Neural cell (in vitro differentiated cells): ENCODE data around the gene IGIP. TPM values are rescaled to one million over a fixed set of nuclear protein-coding genes. Genes with fewer than 3 reads are reported as not detected.

Experiments
- H2AFZ ChIP-seq: fragments of 200-600, 300-800 bp; sonication (generic), shearing (Covaris generic); 2 replicates; pipeline ENCODE4 v1.6.0; 2014; ENCODE audit warnings: low read depth, mild to moderate bottlenecking, antibody characterized with exemption, low read length, moderate library complexity
- H3F3A ChIP-seq: fragments of 200-600 bp; shearing (Covaris generic); 2 replicates; pipeline ENCODE4 v1.6.1; 2016; ENCODE audit warnings: mild to moderate bottlenecking, moderate library complexity, mixed read lengths, antibody characterized with exemption, low read length; ENCODE audit not compliant: insufficient read depth, poor library complexity, severe bottlenecking
- H3K27ac ChIP-seq: fragments of 200-600, 300-800 bp; sonication (generic), shearing (Covaris generic); 2 replicates; pipeline ENCODE4 v1.5.1; 2014; ENCODE audit warnings: mild to moderate bottlenecking, low read length, moderate library complexity
- H3K27me3 ChIP-seq: fragments of 300-800, 200-600 bp; sonication (generic), shearing (Covaris generic); 2 replicates; pipeline ENCODE4 v1.6.0; 2014; ENCODE audit warnings: mild to moderate bottlenecking, low read depth, low read length, moderate library complexity; ENCODE audit not compliant: insufficient read depth
- H3K36me3 ChIP-seq: fragments of 300-800, 200-600 bp; sonication (generic), shearing (Covaris generic); 2 replicates; pipeline ENCODE4 v1.5.1; 2014; ENCODE audit warnings: mild to moderate bottlenecking, antibody characterized with exemption, low read length, moderate library complexity; ENCODE audit not compliant: insufficient read depth
- H3K4me2 ChIP-seq: fragments of 300-800, 200-600 bp; sonication (generic), shearing (Covaris generic); 2 replicates; pipeline ENCODE4 v1.6.0; 2014; ENCODE audit warnings: mild to moderate bottlenecking, low read length
- H3K4me3 ChIP-seq: fragments of 300-800, 200-600 bp; sonication (generic), shearing (Covaris generic); 2 replicates; pipeline ENCODE4 v1.5.1; 2014; ENCODE audit warnings: mild to moderate bottlenecking, low read length, moderate library complexity
- H3K79me2 ChIP-seq: fragments of 200-600 bp; shearing (Covaris generic); replicated peaks from 2 replicates; pipeline ENCODE4 v1.6.0; 2014; ENCODE audit warnings: mild to moderate bottlenecking, low read length, moderate library complexity; ENCODE audit not compliant: insufficient read depth
- H3K9ac ChIP-seq: fragments of 300-800, 200-600 bp; sonication (generic), shearing (Covaris generic); 2 replicates; pipeline ENCODE4 v1.6.1; 2016; ENCODE audit warnings: mild to moderate bottlenecking, low read length, mixed read lengths
- H3K9me2 ChIP-seq: fragments of 200-600 bp; shearing (Covaris generic); 2 replicates; pipeline ENCODE4 v1.6.1; 2016; ENCODE audit warnings: mild to moderate bottlenecking, low read length, mixed read lengths; ENCODE audit not compliant: insufficient read depth
- H3K9me3 ChIP-seq: fragments of 200-600, 300-800 bp; sonication (generic), shearing (Covaris generic); 2 replicates; pipeline ENCODE4 v1.6.1; 2016; ENCODE audit warnings: mild to moderate bottlenecking, mixed run types, low read length, moderate library complexity, mixed read lengths
- H4K20me1 ChIP-seq: fragments of 200-600 bp; shearing (Covaris generic); 2 replicates; pipeline ENCODE4 v1.6.1; 2016; ENCODE audit warnings: mild to moderate bottlenecking, mixed run types; ENCODE audit not compliant: insufficient read depth
- CTCF ChIP-seq: fragments of 450-650 bp; IDR thresholded peaks from 2 replicates; pipeline ENCODE4 v1.5.1; 2014; ENCODE audit warnings: antibody characterized with exemption, mild to moderate bottlenecking, moderate library complexity; ENCODE audit not compliant: poor library complexity, severe bottlenecking
- EP300 ChIP-seq: fragments of 450-650 bp; conservative IDR thresholded peaks from 2 replicates; pipeline ENCODE4 v1.6.1; 2014; ENCODE audit warnings: antibody characterized with exemption, mild to moderate bottlenecking, moderate library complexity; ENCODE audit not compliant: poor library complexity, severe bottlenecking
- EZH2 ChIP-seq: fragments of 200-600, 300-800 bp; shearing (Covaris generic), sonication (generic); IDR thresholded peaks from 2 replicates; pipeline ENCODE4 v1.6.1; 2014; ENCODE audit warnings: antibody characterized with exemption, low read length, borderline replicate concordance, mild to moderate bottlenecking; ENCODE audit not compliant: insufficient read depth, poor library complexity, severe bottlenecking
- MXI1 ChIP-seq: fragments of 450-650 bp; conservative IDR thresholded peaks from 2 replicates; pipeline ENCODE4 v1.6.1; 2014; ENCODE audit warnings: antibody characterized with exemption, mild to moderate bottlenecking; ENCODE audit not compliant: poor library complexity, severe bottlenecking
- POLR2AphosphoS5 ChIP-seq: IDR thresholded peaks from 2 replicates; pipeline ENCODE4 v1.6.1; 2012
- RAD21 ChIP-seq: fragments of 450-650 bp; conservative IDR thresholded peaks from 2 replicates; pipeline ENCODE4 v1.6.1; 2014; ENCODE audit warnings: antibody characterized with exemption, mild to moderate bottlenecking, moderate library complexity
- REST ChIP-seq: IDR thresholded peaks from 2 replicates; pipeline ENCODE4 v1.6.1; 2012; ENCODE audit warnings: borderline replicate concordance
- SMC3 ChIP-seq: fragments of 450-650 bp; conservative IDR thresholded peaks from 2 replicates; pipeline ENCODE4 v1.6.1; 2014; ENCODE audit warnings: antibody characterized with exemption, mild to moderate bottlenecking, moderate library complexity; ENCODE audit not compliant: poor library complexity
- TAF1 ChIP-seq: IDR thresholded peaks from 2 replicates; pipeline ENCODE4 v1.6.1; 2012; ENCODE audit warnings: low read depth
- polyA plus RNA-seq: library from polyadenylated mRNA; depleted of rRNA; stranded (reverse); fragments of >200 nt; gene quantifications from 2 replicates; pipeline ENCODE4 v1.2.3, GENCODE V29; 2014

IGIP gene
- polyA plus RNA-seq, 1 donor from 2014 or later: 4.4 TPM

- Histone ChIP-seq H3K36me3 (no peaks in the 10 kb centered on the region), H2AFZ (no peak overlapping the region), H4K20me1 (no peaks in the 10 kb centered on the region), H3K27me3 (peaks cover 5% of the 10 kb centered on the region), H3K4me2 (no peak overlapping the region), H3K79me2 (no peaks in the 10 kb centered on the region), H3K4me3 (no peak overlapping the region), H3K9ac (no peak overlapping the region), H3K27ac (no peak overlapping the region), H3K9me3 (peaks cover 8% of the 10 kb centered on the region), H3F3A (no peaks in the 10 kb centered on the region), H3K9me2 (no peaks in the 10 kb centered on the region)
- no peak for TF ChIP-seq RAD21
- no peak for TF ChIP-seq MXI1
- TF ChIP-seq SMC3: no peak
- no peak for TF ChIP-seq EP300
- no peak for TF ChIP-seq EZH2
- TF ChIP-seq TAF1: no peak
- no peak for TF ChIP-seq CTCF
These were observed 30.8 kb upstream of the IGIP start for GRCh38 chr5:140094889-140095288.

- peaks cover 55% of the 10 kb centered on the region for H3K27me3 ChIP-seq
- H3K9me2 ChIP-seq: no peaks in the 10 kb centered on the region
- no peak overlapping the region for H3K4me3 ChIP-seq
- H3K27ac ChIP-seq: no peak overlapping the region
- no peaks in the 10 kb centered on the region for H3K36me3 ChIP-seq
- H3K9ac ChIP-seq: no peak overlapping the region
- TF ChIP-seq REST (no peak), CTCF (no peak), EP300 (no peak), SMC3 (no peak), EZH2 (no peak), RAD21 (no peak), MXI1 (no peak), POLR2AphosphoS5 (no peak), TAF1 (no peak)
- no peak overlapping the region for H2AFZ ChIP-seq
- H3K4me2 ChIP-seq: no peak overlapping the region
- no peaks in the 10 kb centered on the region for H4K20me1 ChIP-seq
- H3F3A ChIP-seq: no peaks in the 10 kb centered on the region
- H3K79me2 ChIP-seq: no peaks in the 10 kb centered on the region
- H3K9me3 ChIP-seq: no peaks in the 10 kb centered on the region
These were observed 24.6 kb upstream of the IGIP start for GRCh38 chr5:140101179-140101578.
